Loucy (cell line): ENCODE results near the gene FLT4.

Experiments
- H2AFZ ChIP-seq: fragments of 200-600 bp; sonication (generic); 2 replicates; pipeline ENCODE4 v1.6.0; 2016; ENCODE audit warnings: antibody characterized with exemption, mild to moderate bottlenecking, low read length, moderate library complexity
- H3F3A ChIP-seq: fragments of 200-600 bp; 2 replicates; pipeline ENCODE4 v1.6.0; 2016; ENCODE audit warnings: antibody characterized with exemption, low read depth, mild to moderate bottlenecking
- H3K27me3 ChIP-seq: fragments of 200-600 bp; sonication (generic); 2 replicates; pipeline ENCODE4 v1.6.1; 2014; ENCODE audit warnings: low read length, mild to moderate bottlenecking; ENCODE audit not compliant: insufficient read depth, poor library complexity, severe bottlenecking
- H3K36me3 ChIP-seq: fragments of 200-600 bp; sonication (generic); 2 replicates; pipeline ENCODE4 v1.6.1; 2016; ENCODE audit warnings: low read length; ENCODE audit not compliant: insufficient read depth
- H3K4me1 ChIP-seq: fragments of 200-600 bp; sonication (generic); 2 replicates; pipeline ENCODE4 v1.5.1; 2014; ENCODE audit warnings: low read length, mild to moderate bottlenecking; ENCODE audit not compliant: insufficient read depth, poor library complexity, severe bottlenecking
- H3K4me2 ChIP-seq: fragments of 200-600 bp; sonication (generic); 2 replicates; pipeline ENCODE4 v1.6.0; 2014; ENCODE audit warnings: antibody characterized with exemption, low read length, low read depth, mild to moderate bottlenecking; ENCODE audit not compliant: poor library complexity, severe bottlenecking
- H3K4me3 ChIP-seq: fragments of 200-600 bp; sonication (generic); 2 replicates; pipeline ENCODE4 v1.5.1; 2014; ENCODE audit warnings: low read length, mild to moderate bottlenecking, mixed read lengths; ENCODE audit not compliant: poor library complexity, severe bottlenecking
- H3K79me2 ChIP-seq: fragments of 200-600 bp; sonication (generic); 2 replicates; pipeline ENCODE4 v1.6.1; 2014; ENCODE audit warnings: low read length; ENCODE audit not compliant: insufficient read depth
- H3K9ac ChIP-seq: fragments of 200-600 bp; sonication (generic); 2 replicates; pipeline ENCODE4 v1.6.0; 2014; ENCODE audit warnings: mild to moderate bottlenecking, low read depth, low read length, moderate library complexity; ENCODE audit not compliant: poor library complexity, severe bottlenecking
- H3K9me2 ChIP-seq: fragments of 200-600 bp; sonication (generic); replicated peaks from 2 replicates; pipeline ENCODE4 v1.6.1; 2016; ENCODE audit warnings: low read depth, low read length, mixed read lengths
- H3K9me3 ChIP-seq: fragments of 200-600 bp; sonication (generic); 2 replicates; pipeline ENCODE4 v1.6.1; 2014; ENCODE audit warnings: mild to moderate bottlenecking, antibody characterized with exemption, low read length, low read depth; ENCODE audit not compliant: insufficient read depth
- H4K20me1 ChIP-seq: fragments of 200-600 bp; sonication (generic); 2 replicates; pipeline ENCODE4 v1.6.0; 2014; ENCODE audit warnings: antibody characterized with exemption, low read length, mild to moderate bottlenecking; ENCODE audit not compliant: insufficient read depth, poor library complexity, severe bottlenecking
- EZH2phosphoT487 ChIP-seq: fragments of 200-600 bp; IDR thresholded peaks from 2 replicates; pipeline ENCODE4 v1.6.1; 2018; ENCODE audit warnings: antibody characterized with exemption, mild to moderate bottlenecking, moderate library complexity, borderline replicate concordance
- TF ChIP-seq, protein P1 (sequence below): fragments of 200-600 bp; sonication (generic); conservative IDR thresholded peaks from 2 replicates; pipeline ENCODE4 v1.5.1; 2014; ENCODE audit warnings: mild to moderate bottlenecking, antibody characterized with exemption, low read length

Gene FLT4

DNA sequence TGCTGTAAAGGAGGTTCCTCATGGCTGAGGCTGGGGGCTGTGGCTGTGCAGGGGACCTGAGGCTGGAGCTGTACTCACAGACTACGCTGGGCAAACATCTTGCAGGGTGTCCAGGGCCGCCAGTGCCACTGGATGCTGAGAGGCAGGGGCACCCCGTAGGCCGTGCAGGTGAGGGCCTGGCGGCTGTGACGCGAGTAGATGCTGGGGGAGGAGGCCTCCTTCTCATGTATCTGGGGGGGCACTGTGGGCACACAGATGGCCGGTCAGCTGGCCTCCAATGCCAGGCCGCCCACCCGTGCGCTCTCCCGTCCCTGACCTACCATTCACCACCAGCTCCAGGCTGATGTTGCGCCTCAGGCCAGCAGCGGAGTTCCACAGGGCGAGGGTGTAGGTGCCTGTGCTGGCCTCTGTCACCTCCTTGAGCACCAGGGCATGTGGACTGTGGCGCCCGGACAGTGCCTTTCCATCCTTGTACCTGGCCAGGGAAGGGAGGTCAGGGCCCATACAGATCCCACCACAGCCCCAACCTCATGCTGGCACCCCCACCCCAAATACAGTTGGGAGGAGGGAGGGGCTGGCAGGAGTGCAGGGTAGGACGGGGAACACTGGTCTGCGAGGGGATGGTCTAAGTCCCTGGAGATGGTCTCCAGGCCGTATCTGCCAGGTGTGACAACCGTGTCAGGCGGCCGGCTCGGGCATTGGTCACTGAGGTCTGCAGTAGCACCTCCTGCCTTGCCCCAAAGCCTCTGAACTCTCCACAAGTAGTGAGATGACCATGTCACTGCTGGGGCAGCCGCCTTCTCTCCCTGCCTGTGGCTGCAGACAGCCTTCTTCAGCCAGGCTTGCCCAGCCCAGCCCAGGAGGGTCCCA, 23.4 kb downstream of the FLT4 start:
- Histone ChIP-seq H2AFZ (no peak overlapping the region), H3K9me2 (no peaks in the 10 kb centered on the region), H3F3A (no peaks in the 10 kb centered on the region), H3K79me2 (no peaks in the 10 kb centered on the region), H3K4me2 (no peak overlapping the region), H4K20me1 (no peaks in the 10 kb centered on the region), H3K27me3 (no peaks in the 10 kb centered on the region), H3K4me3 (no peak overlapping the region), H3K9me3 (no peaks in the 10 kb centered on the region), H3K4me1 (peaks cover 5% of the 10 kb centered on the region), H3K9ac (no peak overlapping the region), H3K36me3 (no peaks in the 10 kb centered on the region)
- TF ChIP-seq, protein P1, sequence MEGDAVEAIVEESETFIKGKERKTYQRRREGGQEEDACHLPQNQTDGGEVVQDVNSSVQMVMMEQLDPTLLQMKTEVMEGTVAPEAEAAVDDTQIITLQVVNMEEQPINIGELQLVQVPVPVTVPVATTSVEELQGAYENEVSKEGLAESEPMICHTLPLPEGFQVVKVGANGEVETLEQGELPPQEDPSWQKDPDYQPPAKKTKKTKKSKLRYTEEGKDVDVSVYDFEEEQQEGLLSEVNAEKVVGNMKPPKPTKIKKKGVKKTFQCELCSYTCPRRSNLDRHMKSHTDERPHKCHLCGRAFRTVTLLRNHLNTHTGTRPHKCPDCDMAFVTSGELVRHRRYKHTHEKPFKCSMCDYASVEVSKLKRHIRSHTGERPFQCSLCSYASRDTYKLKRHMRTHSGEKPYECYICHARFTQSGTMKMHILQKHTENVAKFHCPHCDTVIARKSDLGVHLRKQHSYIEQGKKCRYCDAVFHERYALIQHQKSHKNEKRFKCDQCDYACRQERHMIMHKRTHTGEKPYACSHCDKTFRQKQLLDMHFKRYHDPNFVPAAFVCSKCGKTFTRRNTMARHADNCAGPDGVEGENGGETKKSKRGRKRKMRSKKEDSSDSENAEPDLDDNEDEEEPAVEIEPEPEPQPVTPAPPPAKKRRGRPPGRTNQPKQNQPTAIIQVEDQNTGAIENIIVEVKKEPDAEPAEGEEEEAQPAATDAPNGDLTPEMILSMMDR, result no peak
- no peak for TF ChIP-seq EZH2phosphoT487

DNA sequence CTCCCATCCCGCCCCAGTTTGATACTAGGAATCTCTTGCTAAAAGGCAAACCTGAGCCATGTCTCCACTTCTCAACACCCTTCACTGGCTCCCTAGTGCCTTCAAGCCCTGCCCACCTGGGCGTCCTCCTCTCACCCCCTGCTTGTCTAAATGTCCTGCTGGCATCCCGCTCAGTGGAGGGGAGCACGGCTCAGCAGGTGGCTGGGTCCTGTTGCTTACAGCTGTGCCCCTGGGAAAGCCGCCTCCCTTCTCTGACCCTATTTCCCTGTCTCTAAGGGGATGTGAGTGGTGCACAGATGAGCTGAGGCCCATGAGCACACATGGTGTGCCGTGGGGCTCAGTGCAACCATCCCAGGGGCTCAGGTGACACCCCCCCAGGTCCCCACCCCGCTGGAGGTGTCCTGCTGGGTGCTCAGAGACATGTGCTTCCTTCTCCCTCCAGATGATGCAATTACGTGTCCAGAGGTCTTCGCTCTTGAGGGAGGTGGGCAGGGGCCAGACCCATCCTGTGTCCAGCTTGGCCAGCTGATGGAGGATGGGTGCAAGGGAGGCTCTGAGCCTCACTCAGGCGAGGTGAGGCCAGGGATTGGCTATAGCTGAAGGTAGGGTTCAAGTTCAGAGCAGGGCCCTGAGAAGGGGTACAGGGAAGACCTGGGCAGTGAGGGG, 24.1 kb downstream of the FLT4 start:
- Histone ChIP-seq H3K9me3 (no peaks in the 10 kb centered on the region), H3K27me3 (no peaks in the 10 kb centered on the region)
- TF ChIP-seq EZH2phosphoT487, result no peak
- TF ChIP-seq, protein P1, result no peak

DNA sequence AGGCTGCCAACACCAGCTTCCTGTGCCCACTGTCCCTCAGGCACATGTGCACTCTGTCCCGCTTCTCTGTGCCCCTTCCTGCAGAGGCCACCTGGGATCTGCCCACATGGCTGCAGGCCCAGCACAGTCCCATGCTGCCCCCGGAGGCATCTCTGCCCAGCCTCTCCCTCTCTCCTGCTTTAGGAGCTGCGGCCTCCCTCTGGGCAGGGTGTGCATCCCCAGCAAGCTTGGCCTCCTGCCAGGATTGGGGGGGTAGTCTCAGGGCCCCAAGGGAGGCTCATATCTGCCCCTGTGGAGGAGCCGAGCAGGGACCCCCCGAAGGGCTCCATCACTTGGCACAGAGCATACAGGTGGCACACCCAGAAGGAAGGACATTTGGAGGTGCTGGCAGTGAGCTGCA, 24.8 kb downstream of the FLT4 start:
- Histone ChIP-seq H3K9ac (no peak overlapping the region), H3F3A (no peaks in the 10 kb centered on the region), H3K4me1 (peaks cover 5% of the 10 kb centered on the region), H3K4me3 (no peak overlapping the region), H2AFZ (no peak overlapping the region), H3K9me3 (no peaks in the 10 kb centered on the region), H4K20me1 (no peaks in the 10 kb centered on the region), H3K79me2 (no peaks in the 10 kb centered on the region), H3K36me3 (no peaks in the 10 kb centered on the region), H3K27me3 (no peaks in the 10 kb centered on the region), H3K9me2 (no peaks in the 10 kb centered on the region), H3K4me2 (no peak overlapping the region)
- TF ChIP-seq EZH2phosphoT487, result no peak
- TF ChIP-seq, protein P1, result no peak

More for the DNA sequence above, 24.1 kb downstream of the FLT4 start:
- no peaks in the 10 kb centered on the region for H4K20me1 ChIP-seq
- H3K9ac ChIP-seq, result no peak overlapping the region
- no peak overlapping the region for H2AFZ ChIP-seq
- no peak overlapping the region for H3K4me2 ChIP-seq
- H3F3A ChIP-seq, result no peaks in the 10 kb centered on the region
- H3K9me2 ChIP-seq, result no peaks in the 10 kb centered on the region
- H3K36me3 ChIP-seq, result no peaks in the 10 kb centered on the region
- H3K4me3 ChIP-seq, result no peak overlapping the region
- peaks cover 5% of the 10 kb centered on the region for H3K4me1 ChIP-seq
- H3K79me2 ChIP-seq, result no peaks in the 10 kb centered on the region
